HT-29 (cell line): Measurements from ENCODE around the gene CARMIL3. TPM values are rescaled to one million over a fixed set of nuclear protein-coding genes. Genes with fewer than 3 reads are reported as not detected.
A peak's percentile ranks its signal among the peaks of the same experiment; 100 is the strongest.
"Not testable (repeated sequence)": the region's sequence is repeated elsewhere in the genome, so short reads cannot be mapped to it uniquely, and the experiment has no call there.

Experiments used
- DNase-seq: peaks from one replicate; pipeline ENCODE4 v3.0.0-alpha.2; 2015; ENCODE audit warnings: low spot score
- total RNA-seq: library from RNA; depleted of rRNA; stranded (reverse); fragments of >200 nt; shearing (Covaris generic); gene quantifications from 2 replicates; pipeline ENCODE4 v1.2.3, GENCODE V29; 2014; rRNA removed

The CARMIL3 gene
- total RNA-seq = 1.1 TPM in 2 replicates

- peak; percentile 28 for DNase-seq
Measured at GRCh38 chr14:24051789-24052655, at the start of gene CARMIL3. CARMIL3 (plus strand) TSS chr14:24052009; CDS start chr14:24052154, 145 bp downstream.

- not testable (repeated sequence) for DNase-seq
Measured at GRCh38 chr14:24006471-24006816, 45.4 kb upstream of the CARMIL3 start.

GRCh38 chr14:24006817-24007652 lies 44.8 kb upstream of the CARMIL3 start:
- not testable (repeated sequence) for DNase-seq

- DNase-seq = no peak
Measured at GRCh38 chr14:24011051-24011450, 40.8 kb upstream of the CARMIL3 start.

GRCh38 chr14:24012726-24013273 lies 39.0 kb upstream of the CARMIL3 start:
- DNase-seq = not testable (repeated sequence)

- DNase-seq = peak; percentile 86
Measured at GRCh38 chr14:24013654-24014514, 37.9 kb upstream of the CARMIL3 start.

GRCh38 chr14:24015745-24016144 lies 36.1 kb upstream of the CARMIL3 start:
- DNase-seq = not testable (repeated sequence)

GRCh38 chr14:24018978-24019377 lies 32.8 kb upstream of the CARMIL3 start:
- DNase-seq = not testable (repeated sequence)

- peak; percentile 5 for DNase-seq
Measured at GRCh38 chr14:24019944-24020343, 31.9 kb upstream of the CARMIL3 start.

GRCh38 chr14:24020520-24020919 lies 31.3 kb upstream of the CARMIL3 start:
- not testable (repeated sequence) for DNase-seq

- DNase-seq = not testable (repeated sequence)
Measured at GRCh38 chr14:24024939-24025418, 26.8 kb upstream of the CARMIL3 start.

GRCh38 chr14:24029687-24030086 lies 22.1 kb upstream of the CARMIL3 start:
- not testable (repeated sequence) for DNase-seq

- not testable (repeated sequence) for DNase-seq
Measured at GRCh38 chr14:24031331-24031730, 20.5 kb upstream of the CARMIL3 start.

GRCh38 chr14:24032727-24033418 lies 18.9 kb upstream of the CARMIL3 start:
- DNase-seq = no peak

- not testable (repeated sequence) for DNase-seq
Measured at GRCh38 chr14:24035769-24036168, 16.0 kb upstream of the CARMIL3 start.

GRCh38 chr14:24036169-24036962 lies 15.4 kb upstream of the CARMIL3 start:
- peak; percentile 71 for DNase-seq

- not testable (repeated sequence) for DNase-seq
Measured at GRCh38 chr14:24036963-24037657, 14.7 kb upstream of the CARMIL3 start.

GRCh38 chr14:24037658-24038037 lies 14.2 kb upstream of the CARMIL3 start:
- DNase-seq = no peak

- no peak for DNase-seq
Measured at GRCh38 chr14:24038686-24039085, 13.1 kb upstream of the CARMIL3 start.
